HL-60/S4 treated with retinoic acid at 250 ng/mL for 4 days and 3 days (cell line): ENCODE data around the gene KIF3C.
"Not testable (repeated sequence)": the region's sequence is repeated elsewhere in the genome, so short reads cannot be mapped to it uniquely, and the experiment has no call there.

Experiments
- in situ Hi-C: fragments of 300-500 bp; cut with MboI; formaldehyde crosslinking; loops from 2 replicates; pipeline ENCODE4 v1.7.0; 2022; ENCODE audit warnings: low sequenced_read_pairs

The KIF3C gene

GRCh38 chr2:26000561-26001082, 18.3 kb upstream of the KIF3C start:
- in situ Hi-C loops: no loop called here

- in situ Hi-C loops: not testable (repeated sequence)
Observed at GRCh38 chr2:25999406-25999805, 17.1 kb upstream of the KIF3C start.

GRCh38 chr2:25998816-25999383, 16.6 kb upstream of the KIF3C start:
- in situ Hi-C loops: not testable (repeated sequence)

- in situ Hi-C loops: no loop called here
Observed at GRCh38 chr2:25996844-25997243, 14.5 kb upstream of the KIF3C start.

- in situ Hi-C loops: no loop called here
Observed at GRCh38 chr2:25994509-25994908, 12.2 kb upstream of the KIF3C start.

GRCh38 chr2:25993049-25993448, 10.8 kb upstream of the KIF3C start:
- in situ Hi-C loops: no loop called here

DNA sequence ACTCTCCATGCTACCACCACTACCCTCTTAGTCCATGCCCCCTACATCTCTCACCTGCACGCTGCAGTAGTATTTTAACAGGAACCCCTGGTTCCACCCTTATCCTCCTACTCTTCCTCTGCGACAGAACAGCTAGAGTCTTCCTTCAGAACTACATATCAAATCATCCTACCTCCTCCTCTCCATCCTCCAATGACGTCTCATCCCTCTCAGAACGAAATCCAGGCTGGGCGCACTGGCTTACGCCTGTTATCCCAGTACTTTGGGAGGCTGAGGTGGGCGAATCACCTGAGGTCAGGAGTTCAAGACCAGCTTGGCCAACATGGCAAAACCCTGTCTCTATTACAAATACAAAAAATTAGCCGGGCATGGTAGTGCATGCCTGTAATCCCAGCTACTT, 10.3 kb upstream of the KIF3C start:
- in situ Hi-C loops: no loop called here

DNA sequence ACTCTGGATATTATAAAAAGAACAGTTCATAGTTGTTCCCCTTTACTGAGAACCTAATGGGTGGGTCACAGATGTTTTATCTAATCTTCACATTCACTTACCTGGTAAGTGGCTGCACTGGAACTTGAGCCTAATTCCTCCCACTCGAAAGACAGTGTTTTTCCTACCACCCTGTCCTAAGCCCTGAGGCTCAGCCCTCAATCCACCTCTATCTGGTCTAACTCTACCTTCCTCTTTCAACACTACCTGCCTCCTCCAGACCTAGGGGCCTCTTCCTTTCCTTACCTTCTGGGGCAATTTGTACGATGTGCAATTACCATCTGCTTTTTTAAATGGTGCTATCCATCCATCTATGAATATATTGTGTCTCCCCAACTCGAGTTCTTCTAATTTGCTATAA, 9.7 kb upstream of the KIF3C start:
- in situ Hi-C loops: no loop called here

DNA sequence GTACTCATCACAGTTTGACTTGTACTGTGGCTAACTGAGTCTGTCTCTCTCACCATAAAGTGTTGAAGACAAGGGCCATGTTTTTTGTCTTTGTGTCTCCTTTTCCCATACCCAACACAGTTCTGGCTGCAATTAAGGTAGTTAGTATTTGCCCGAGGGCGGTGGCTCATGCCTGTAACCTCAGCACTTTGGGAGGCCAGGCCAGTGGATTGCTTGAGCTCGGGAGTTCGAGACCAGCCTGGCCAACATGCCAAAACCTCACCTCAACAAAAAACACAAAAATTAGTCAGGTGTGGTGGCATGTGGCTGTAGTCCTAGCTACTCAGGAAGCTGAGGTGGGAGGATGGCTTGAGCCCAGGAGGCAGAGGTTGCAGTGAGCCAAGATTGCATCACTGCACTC, 6.9 kb upstream of the KIF3C start:
- in situ Hi-C loops: no loop called here

- in situ Hi-C loops: no loop called here
Observed at GRCh38 chr2:25988134-25988533, 5.8 kb upstream of the KIF3C start.

DNA sequence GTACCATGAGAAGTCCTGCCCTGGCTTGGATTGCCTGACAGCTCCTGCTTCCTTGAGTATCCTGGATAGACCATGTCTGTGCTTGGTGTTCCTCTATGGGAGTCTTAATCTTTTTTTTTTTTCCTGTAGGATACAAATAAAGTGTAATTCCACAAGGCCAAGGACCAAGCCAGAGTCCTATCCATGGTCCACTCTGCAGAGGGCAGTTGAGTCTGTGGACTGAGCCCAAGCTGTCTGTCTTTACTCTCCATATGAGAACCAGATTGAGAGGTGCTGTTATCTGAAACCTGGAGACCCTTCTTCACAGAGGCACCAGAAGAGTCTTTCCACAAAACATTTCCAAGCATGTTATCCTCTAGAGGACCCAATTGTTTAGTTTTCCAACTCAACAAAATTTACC, 1.4 kb upstream of the KIF3C start:
- in situ Hi-C loops: no loop called here

DNA sequence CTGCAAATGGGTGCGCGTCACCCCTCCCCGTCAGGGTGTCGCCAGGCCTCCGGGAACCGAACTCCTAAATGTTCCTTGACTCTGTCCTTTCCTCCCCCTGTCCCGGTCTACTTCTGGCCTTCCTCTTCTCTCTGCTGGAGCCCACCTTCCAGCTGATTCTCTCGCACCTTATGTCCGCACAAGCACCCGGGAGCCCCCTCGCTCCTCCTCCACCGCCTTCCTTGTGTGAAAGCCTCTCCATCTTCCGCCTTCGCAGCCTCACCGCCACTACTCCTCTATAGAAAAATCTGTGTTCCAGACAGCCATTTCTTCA, 627 bp upstream of the KIF3C start:
- in situ Hi-C loops: no loop called here

DNA sequence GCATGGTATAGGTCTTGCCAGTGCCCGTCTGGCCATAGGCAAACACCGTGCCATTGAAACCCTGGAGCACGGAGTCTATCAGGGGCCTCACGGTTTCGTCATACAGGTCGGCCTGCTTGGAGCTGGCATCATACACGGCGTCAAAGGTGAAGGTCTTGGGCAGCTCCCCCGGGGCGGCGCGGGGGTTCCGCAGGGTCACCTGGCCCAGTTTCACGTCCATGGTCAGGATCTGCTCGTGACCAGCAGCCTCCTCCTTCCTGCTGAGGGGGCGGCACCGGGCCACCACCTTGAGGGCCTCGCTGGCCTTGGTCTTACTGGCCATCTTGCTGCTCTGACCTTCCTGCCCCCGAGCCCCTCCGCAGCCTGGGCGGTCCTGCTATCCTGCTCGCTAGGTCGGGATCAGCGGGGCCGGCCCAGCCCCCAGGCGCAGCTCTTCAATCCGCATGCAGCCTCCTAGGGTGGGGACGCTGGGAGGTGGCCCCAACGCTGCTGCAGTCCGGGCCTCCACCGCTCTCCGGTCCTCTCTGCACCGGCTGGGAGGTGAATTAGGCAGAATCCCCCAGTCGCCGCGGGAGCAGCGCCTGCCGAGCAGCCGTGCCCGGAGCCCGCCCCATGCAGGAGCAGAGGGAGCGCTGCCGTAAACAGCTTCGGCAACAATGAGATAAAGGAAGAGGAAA, 563 bp downstream of the KIF3C start:
- in situ Hi-C loops: no loop called here

GRCh38 chr2:25980951-25981350, 1.3 kb downstream of the KIF3C start:
- in situ Hi-C loops: no loop called here

- in situ Hi-C loops: no loop called here
Observed at GRCh38 chr2:25980076-25980887, 2.0 kb downstream of the KIF3C start.

GRCh38 chr2:25979001-25979400, 3.3 kb downstream of the KIF3C start:
- in situ Hi-C loops: no loop called here

- in situ Hi-C loops: no loop called here
Observed at GRCh38 chr2:25977768-25978167, 4.5 kb downstream of the KIF3C start.

DNA sequence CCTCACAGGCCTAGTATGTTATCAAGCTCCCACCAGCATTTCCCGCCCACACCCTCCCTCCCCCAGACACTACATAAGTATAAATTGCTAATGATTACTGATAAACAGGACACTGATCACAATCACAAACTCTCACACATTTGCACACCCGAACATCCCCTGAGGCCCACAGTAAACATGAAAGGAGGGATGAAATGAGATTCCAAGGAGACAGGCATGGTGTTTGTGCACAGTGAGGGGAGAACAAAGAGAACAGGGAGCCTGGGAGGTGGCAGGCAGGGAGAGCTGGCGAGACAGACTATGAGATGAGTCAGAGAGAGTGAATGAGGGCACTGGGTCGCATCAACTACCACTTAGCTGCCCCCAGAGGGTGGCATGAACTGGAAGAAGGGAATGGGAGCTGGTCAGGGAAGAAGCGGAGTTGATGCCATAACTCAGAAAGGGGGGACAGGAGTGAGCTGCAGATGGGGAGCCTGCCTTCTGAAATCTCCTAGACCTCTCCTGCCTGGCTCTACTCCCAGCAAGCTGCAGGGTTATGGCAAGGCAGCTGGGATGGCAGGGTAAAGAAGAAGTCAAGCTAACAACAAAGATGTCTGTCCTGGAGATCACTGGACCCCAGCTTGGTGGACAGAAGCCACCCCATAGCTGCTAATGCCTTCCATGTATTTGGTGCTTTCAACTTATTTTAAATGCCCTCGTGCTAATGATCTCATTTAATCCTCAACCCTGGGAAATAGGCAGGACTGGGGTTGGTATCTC, 5.1 kb downstream of the KIF3C start:
- in situ Hi-C loops: no loop called here

DNA sequence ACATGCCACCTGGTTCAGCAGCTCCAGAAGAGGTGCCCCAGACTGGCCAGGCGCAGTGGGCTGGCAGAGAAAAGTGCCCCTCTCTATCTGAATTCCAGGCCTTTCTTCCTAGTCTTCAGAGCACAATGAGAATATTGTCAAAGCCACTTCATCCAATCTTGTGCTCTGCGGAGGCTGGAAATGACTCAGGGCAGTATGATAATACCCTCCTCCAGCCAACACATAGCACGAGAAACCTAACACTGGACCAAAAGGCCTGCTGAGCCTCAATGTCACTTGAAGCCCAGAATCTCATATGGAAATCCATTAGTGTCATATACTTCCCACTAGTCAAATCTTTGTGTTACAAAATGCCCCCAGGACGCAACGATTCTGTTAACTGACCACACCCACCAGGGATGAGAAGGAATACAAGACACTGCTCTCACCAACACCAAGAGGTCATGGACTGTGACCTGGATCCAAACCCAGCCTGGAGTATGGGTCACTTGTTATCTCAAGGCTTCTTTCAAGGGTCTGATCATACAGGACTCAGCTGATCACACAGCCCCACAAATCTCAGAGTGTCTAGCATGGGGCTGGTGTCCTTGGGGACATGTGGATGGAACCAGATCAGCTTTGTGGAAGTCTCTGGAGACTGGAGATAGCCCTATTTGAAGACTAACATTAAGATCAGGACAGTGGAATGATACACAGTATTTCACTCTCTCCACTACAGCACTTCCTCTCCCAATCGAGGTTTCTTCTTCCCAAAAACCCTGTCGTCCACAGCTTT, 10.1 kb downstream of the KIF3C start:
- in situ Hi-C loops: loop anchor here (25.0 kb wide), 1 partner anchor 490 kb away; no protein-coding TSS in a partner anchor

DNA sequence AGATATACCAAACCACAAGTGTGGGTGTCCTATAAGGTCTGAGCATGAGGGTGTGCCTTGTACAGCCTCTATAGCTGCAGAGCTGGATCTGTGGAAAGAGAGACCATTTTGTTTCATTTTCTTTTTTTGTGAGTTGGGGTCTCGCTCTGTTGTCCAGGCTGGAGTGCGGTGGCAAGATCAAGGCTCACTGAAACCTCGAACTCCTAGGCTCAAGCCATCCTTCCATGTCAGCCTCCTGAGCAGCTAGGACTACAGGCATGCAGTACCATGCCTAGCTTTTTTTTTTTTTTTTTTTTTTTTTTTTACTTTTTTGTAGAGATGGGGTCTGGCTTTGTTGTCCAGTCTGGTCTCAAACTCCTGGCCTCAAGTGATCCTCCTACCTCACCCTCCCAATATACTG, 10.7 kb downstream of the KIF3C start:
- in situ Hi-C loops: loop anchor here (25.0 kb wide), 1 partner anchor 491 kb away; no protein-coding TSS in a partner anchor
